ENCODE results near the gene CD1E.
"Not testable (repeated sequence)": the region's sequence is repeated elsewhere in the genome, so short reads cannot be mapped to it uniquely, and the experiment has no call there.

CD1E gene

DNA sequence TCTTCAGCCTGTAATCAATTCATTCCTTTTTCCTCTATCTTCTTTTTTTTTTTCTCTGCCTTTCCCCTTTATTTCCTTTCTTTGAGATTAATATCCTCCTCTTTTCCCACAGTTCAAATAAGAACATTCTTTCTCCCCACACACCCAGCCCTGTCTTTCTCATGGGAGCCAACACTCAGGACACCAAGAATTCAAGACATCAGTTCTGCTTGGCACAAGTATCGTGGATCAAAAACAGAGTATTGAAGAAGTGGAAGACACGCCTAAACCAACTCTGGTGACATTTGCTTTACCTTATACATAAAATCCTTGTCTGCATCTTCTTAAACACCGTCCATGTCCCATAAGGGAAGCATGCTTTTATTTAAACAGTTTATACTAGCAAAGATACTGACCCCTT, 2.9 kb downstream of the CD1E start:
- intact Hi-C loops (cut with DNase I), result no loop called here
- DNase-seq, result no peak

DNA sequence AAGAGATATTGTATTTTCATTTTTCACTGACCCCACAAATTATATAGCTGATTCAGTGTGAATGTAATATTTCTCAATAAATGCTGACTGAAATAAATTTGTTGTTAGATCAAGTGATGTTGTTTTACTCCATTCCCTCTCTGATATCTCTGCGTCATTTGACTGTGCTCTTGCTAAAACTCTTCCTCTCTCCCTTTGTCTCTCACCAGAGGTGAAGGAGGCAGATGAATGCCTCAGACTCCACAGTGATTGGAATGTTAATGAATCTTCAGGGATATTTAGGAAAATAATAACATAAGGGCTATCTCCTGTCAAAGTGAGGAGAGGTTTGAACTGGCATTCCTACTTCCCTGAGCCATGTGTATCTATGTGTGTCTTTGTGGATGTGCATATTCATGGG, 3.7 kb downstream of the CD1E start:
- no peak for DNase-seq
- intact Hi-C loops (cut with DNase I), result no loop called here

DNA sequence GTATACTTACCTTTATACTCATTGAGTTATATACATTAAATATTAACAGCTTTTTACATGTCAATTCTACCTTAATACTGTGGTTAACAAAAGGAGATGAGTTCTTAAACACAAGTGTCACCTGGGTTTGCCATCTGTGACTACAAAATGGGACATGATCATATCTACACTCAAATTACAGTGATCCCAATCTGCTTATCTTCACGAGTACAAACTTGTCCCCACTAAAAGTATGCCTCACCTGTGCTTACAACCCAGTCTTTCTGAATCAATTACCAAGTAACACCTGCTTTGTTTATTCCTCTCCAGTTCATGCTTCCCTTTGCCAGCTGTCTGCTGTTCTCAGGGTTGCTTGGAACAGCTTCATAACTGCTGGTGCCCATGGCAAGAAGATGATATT, 8.8 kb downstream of the CD1E start:
- no peak for DNase-seq
- intact Hi-C loops (cut with DNase I), result no loop called here

DNA sequence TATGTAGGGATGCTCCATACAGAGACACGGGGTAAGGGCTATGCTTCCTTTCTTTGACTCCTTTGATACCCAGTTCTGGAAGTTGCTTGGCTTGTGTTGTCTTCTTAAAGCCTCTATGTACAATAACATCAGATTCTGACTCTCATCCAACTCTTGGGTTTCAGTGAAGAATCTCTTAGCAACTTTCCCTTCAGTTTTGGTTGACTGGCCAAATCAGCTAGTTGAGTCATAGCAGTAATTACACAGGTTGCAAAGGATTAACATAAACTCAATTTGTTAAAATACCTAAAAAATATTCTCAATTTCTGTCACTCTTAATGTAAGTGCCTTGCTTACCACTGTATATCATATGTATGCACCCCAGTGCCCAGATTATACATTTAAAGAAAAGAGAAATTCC, 9.2 kb downstream of the CD1E start:
- no peak for DNase-seq
- intact Hi-C loops (cut with DNase I), result no loop called here

DNA sequence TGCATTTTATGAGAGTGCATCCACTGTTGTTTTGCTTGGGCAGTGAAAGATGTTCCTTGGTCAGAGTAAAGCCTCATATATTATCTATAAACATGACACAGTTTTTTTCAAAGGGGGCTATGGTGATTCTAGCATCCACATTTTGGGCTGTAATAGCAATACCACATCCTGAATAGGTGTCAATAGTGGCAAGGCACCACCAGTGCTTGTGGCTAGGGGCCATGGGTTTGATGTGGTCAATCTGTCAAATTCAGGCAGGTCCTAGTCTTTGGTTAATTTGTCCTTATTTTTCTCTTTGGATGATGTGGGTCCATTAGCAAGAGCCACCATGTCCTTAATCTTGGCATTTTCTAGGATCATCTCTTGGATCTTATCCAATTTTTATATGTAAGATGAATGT, 13.1 kb downstream of the CD1E start:
- intact Hi-C loops (cut with DNase I), result no loop called here
- no peak for DNase-seq

DNA sequence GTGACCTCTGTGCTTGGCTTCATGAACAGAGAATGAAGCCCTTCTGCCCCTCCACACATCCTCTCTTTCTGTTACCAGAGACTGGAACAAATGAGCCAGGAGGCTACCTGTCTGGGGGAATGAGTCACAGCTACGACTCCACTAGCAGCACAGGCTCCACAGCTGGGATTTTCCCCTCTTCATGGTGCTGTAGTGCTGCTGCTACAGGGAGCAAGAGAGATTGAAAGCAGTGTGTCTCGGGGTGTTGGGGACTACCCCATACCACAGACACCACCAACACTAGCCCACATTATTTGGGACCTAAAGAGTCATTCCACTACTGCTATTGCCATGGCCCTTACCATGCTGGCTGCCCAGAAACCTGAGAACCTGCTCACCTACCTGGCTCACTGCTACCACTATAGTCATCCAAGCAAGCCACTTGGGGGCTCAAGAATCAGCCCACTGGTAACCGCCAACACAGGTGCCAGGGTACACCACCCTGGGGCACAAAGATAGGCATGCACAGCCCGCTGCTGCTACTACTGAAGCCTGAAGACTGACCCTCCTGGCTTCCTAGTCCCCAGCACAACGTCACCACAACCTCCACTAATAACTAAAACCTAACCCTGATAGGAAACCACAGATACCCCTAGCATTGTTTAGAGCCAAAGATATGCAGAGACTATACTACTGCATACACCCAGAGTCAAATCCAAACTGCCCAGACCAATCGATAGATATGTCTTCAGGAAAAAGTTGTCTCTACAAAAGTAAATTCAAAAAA, 17.7 kb downstream of the CD1E start:
- intact Hi-C loops (cut with DNase I), result no loop called here
- DNase-seq, result no peak

DNA sequence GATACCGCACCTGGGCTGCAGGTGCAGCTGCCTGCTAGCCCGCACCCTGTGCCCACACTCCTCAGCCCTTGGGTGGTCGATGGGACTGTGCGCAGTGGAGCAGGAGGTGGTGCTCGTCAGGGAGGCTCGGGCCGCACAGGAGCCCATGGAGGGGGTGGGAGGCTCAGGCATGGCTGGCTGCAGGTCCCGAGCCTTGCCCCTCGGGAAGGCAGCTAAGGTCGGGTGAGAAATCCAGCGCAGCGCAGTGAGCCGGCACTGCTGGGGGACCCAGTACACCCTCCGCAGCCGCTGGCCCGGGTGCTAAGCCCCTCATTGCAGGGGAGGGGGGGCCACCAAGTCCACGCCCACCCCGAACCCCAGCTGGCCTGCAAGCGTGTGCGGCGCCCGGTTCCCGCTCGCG, 20.4 kb downstream of the CD1E start:
- DNase-seq; intact Hi-C loops (cut with DNase I): not testable (repeated sequence)

DNA sequence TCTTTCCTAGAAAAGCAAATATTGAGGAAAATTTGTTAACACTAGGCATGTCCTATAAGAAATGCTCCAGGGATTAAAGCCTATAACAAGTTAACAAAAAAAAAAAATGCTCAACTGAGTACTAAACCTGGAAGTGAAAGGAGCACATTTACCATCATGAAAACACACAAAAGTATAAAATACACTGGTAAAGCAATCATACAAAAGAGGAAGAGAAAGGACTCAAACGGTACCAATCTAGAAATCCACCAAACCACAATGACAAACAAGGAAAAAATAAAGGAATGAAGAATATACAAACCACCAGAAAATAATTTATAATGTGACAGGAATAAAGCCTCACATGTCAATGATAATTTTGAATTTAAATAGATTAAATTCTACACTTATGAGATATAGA, 21.2 kb downstream of the CD1E start:
- intact Hi-C loops (cut with DNase I), result no loop called here
- no peak for DNase-seq

DNA sequence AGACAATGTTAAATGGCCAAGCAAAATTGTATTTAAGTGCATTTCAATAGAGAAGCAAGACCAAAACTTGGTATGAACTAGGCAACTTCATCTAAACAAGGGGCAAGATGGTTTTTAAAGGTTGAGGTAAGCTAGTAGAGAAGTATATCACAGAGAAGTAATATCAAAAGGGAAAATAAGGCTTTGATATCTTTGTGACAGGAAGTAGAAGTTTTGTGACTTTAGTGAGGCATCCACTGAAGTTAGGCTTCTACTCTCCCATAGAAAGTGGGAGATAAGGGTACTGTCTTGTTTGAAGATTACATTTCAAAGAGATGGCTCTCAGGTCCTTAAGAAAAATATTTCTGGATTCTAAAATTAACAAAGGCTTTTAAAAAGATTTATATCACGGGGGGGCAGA, 36.6 kb downstream of the CD1E start:
- no peak for DNase-seq
- intact Hi-C loops (cut with DNase I), result no loop called here

DNA sequence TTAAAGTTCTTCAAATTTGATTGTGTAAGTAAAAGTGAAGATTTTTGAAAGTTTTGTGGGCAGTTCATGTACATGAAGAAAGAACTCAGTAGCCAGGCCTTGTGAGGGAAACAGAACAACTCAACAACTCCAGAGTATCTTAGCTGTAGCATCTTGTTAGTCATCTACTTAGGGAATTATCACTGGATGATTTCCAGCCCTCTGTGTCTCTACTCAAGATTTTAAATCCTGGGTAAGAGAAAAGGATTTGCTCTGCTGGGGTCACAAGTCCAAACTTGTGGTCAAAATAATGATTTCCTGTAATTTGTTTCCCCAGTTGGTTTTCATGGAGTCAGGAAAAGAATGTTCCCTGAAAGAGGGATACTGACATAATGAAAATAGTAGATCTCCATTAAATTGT, 37.4 kb downstream of the CD1E start:
- intact Hi-C loops (cut with DNase I), result no loop called here
- DNase-seq, result no peak

DNA sequence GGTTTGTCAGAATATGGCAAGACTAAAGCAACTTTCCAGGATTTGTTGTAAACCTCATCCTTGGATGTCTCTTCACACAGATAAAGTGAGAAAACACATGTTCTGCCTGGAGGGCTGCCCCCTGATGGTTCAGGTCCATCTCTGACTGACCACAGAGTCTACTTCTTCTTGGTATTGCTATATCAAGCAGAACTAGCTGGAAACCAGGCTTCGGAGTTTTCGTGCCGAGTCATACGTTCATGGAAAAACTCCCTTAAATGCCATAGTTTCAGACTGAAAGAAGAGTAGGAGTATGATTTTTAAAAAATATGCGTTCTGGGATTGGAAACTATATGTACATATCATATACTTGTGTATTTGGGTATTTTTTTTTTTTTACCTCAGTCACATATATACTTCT, 39.8 kb downstream of the CD1E start:
- intact Hi-C loops (cut with DNase I), result no loop called here
- DNase-seq, result no peak

DNA sequence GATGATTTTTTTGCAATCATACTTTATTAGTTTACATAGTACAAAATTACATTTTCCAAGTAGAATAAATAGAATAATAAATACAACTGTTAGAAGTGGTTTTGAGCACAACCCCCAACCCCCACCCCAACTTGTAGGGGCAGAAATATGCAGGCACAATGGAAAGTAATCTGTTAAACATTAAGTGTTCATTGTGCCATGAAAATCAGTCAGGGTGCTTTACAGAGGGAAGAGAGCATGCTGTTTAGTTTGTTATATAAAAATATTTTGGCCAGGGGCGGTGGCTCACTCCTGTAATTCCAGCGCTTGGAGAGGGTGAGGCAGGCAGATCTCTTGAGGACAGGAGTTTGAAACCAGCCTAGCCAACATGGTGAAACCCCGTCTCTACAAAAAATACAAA, 43.0 kb downstream of the CD1E start:
- DNase-seq, result no peak
- intact Hi-C loops (cut with DNase I), result no loop called here

DNA sequence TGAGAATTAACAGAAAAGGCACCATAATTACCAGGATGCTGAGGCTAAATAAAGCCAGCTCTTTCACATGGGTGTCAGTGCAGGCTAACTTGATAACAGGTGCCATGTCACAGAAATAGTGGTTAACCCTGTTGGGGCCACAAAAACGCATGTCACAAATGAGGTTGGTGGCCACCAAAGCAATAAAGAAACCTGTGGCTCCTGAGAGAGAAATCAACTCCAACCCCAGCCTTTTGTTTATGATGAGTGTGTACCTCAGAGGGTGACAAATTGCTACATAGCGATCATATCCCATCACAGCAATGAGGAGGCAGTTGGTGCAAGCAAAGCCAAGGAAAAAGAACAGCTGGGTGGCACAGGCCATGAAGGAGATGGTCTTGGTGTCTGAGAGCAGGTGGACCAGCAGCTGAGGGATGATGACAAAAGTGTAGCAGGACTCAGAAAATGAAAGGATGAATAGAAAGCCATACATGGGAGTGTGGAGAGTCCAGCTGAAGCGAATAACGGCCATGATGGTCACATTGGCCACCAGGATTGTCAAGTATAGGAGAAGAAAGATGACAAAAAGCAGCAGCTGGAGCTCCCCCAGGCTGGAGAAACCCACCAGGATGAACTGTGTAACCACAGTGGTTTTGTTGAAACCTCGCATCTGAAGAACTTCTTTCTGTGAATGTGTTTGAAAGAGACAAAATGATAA, 45.3 kb downstream of the CD1E start, which contains the start of gene OR10T2:
TSS of gene OR10T2 (minus strand) at position 649 of the 697 bp plus-strand sequence. CDS start at position 649, 0 bp downstream.
- no peak for DNase-seq
- intact Hi-C loops (cut with DNase I), result no loop called here

DNA sequence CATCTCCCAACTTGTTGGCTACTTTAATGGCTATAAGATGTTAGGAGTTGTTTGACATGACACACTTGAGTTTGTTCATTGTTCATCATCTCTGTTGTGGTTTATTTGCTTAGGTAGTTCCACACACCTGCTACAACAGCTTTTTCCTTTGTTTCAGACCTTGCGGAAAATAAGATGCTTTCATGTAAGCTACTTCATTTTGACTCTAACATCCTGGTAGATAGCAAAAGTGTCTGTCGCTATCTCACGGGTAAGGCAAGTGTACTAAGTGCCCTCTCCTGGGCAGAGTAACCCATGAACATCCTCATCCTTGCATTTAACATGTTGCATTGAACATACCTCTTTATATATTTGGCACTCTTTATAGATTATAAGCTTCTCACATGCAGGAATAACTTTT, 47.2 kb downstream of the CD1E start:
- no peak for DNase-seq
- intact Hi-C loops (cut with DNase I), result no loop called here

DNA sequence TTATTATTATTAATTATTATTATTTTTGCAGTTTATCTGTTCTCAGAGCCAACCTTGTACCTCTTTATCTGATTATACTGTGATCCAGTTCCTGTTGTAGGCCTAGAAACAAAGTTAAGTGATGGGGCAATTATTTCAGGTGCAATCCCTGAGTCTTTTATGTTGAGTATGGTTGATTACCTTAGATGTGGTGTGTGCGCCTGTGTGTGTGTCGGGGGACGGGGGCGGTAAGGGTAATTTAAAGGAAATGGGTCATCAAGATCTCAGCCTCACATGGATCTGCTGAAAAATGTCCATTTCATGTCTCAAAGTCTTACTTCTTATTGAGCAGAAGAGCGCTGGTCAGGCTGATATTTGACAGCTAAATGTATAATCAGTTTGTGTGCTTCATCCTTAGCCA, 53.4 kb downstream of the CD1E start:
- intact Hi-C loops (cut with DNase I), result no loop called here
- no peak for DNase-seq
